GM19025 (cell line): ENCODE data around the gene ORAI2.
"Not testable (repeated sequence)": the region's sequence is repeated elsewhere in the genome, so short reads cannot be mapped to it uniquely, and the experiment has no call there.

Source experiments
- ATAC-seq: cut with Tn5 transposase; IDR thresholded peaks from one replicate; pipeline ENCODE4 v1.9.1; 2021; ENCODE audit warnings: mild to moderate bottlenecking, low read depth, moderate library complexity; ENCODE audit not compliant: unreplicated experiment

Gene ORAI2

DNA sequence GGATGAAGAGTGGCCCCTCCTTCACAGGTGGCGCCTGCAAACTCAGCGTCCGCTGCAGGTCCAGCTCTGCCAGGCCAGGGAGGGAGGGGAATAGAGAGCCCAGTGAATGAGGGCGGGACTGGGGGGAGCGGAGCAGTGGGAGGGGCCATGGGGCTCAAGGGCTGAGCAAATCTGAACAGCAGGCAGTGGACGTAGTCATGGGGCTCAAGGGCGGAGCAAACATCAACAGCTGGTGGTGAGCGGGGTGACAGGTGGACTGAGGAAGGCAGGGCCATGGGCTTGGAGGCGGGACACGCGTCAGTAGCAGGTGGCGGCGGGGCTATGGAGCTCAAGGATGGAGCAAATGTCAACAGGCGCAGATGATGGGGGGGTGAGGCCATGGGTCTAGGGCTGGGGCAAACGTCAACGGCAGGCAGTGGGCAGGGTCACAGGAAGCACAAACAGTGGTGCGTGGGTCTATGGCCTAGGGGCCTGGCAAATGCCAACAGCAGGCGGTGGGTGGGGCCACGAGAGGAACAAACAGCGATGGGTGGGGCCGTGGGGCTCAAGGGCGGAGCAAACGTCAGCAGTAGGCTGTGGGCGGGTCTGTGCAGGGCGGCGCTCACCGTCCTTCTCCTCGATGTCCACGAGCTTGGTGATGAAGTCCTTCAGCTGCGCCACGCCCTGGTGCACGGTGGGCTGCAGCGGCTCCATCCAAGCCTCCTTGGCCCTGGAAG, 60.0 kb downstream of the ORAI2 start:
- ATAC-seq, result peak; percentile 28

DNA sequence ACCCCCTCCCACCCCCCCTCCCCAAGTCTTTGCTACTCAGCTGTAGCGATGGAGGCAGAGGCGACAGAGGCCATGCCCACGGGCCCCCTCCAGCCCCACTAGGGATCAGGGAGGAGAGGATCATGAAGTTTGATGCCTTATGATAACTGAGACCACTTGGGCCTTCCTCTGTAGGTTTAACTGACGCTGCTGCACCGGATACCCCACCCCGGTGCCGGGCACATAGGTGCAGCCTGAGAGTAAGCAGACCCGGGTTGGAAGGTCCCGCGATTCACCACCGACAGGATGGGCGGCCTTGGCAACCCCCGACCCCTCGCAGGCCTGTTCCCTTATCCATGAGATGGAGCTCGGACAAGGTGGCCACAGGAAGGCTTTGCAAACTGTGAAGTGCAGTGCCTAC, 60.7 kb downstream of the ORAI2 start:
- ATAC-seq, result not testable (repeated sequence)

DNA sequence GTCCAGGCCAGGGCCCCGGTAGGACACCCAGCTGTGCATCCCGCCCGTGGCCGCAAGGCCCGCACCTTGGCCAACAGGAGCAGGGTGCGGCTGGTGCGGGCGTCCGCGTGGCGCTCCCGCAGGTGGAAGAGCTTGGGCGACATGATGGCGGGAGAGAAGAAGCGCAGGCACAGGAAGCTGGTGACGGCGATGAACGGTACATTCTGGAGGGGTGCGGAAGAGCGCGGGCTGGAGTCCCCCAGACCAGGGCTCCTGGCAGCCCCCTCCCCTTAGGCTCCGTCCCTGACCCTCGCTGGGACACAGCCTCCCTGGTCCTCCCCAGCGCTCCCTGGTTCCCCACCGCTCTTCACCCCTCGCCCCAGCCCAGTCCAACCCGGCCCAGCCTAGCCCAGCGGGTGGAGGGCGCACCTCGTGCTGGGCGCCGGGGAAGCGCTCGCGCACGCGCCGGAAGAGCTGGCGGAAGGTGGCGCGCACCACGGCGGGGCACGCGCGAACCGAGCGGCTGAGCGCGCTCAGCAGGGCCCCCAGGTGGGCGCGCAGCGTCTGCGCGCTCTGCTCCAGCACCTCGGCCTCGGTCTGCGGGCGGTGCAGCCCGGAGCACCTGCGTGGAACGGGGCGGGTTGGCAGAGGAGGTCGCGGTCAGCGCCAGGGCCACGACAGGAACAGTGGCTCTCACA, 61.2 kb downstream of the ORAI2 start:
- peak; percentile 56 for ATAC-seq

DNA sequence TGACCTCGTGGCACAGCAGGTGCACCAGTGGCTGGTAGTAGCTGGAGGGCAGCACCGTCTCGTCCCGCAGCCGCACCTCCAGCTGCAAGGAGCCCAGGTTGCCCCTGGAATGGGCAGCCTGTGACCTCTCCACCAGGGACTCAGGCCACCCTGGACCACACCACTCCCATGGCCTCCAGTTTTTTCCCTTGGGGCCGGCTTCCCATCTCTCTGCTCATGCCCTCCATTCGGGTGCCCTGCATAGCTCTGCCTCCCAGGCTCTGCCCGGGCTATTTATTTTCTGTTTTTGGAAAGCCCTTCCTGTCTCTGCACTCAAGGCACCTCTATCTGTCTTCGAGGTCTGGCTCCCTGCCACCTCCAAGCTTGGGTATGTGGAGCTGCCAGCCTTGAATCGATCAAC, 63.5 kb downstream of the ORAI2 start:
- ATAC-seq, result not testable (repeated sequence)

DNA sequence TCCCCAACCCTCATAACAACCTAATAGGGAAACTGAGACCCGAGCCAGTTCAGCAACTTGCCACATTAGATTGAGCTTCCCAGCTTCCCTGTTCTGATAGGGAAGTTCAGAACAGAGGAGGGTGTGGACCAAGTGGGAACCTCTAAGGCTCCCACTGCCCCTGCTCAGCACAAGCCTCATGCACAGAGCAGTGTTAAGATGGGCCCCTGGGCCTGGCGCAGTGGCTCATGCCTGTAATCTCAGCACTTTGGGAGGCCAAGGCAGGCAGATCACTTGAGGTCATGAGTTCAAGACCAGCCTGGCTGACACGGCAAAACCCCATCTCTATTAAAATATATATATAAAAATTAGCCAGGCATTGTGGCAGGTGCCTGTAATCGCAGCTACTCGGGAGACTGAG, 63.9 kb downstream of the ORAI2 start:
- ATAC-seq, result not testable (repeated sequence)

DNA sequence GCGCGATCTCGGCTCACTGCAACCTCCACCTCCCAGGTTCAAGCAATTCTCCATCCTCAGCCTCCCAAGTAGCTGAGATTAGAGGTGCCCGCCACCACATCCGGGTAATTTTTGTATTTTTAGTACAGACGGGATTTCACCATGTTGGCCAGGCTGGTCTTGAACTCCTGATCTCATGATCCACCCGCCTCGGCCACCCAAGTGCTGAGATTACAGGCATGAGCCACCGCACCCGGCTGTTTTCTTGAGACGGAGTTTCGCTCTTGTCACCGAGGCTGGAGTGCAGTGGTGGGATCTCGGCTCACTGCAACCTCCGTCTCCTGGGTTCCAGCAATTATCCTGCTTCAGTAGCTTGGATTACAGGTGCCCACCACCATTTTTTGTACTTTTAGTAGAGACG, 64.9 kb downstream of the ORAI2 start:
- ATAC-seq, result not testable (repeated sequence)

DNA sequence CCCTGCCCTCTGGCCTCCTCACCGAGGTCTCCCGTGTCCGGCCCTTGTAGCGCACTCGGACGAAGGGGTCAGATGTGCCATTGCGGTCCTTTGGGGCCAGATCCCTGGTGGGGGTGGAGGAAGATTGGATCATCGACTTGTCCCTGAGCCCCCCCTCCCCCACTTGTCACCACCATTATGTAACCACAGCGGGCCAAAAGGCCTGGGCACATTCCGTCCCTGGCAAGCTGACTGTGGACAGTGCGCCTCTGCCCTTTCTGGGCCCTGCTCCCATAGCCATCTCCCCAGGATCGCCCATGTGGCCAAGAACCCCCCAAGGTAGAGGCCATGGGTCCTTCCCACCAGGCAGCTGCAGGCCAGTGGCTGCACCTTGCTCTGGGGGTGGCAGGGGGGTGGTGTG, 69.8 kb downstream of the ORAI2 start:
- ATAC-seq, result not testable (repeated sequence)

DNA sequence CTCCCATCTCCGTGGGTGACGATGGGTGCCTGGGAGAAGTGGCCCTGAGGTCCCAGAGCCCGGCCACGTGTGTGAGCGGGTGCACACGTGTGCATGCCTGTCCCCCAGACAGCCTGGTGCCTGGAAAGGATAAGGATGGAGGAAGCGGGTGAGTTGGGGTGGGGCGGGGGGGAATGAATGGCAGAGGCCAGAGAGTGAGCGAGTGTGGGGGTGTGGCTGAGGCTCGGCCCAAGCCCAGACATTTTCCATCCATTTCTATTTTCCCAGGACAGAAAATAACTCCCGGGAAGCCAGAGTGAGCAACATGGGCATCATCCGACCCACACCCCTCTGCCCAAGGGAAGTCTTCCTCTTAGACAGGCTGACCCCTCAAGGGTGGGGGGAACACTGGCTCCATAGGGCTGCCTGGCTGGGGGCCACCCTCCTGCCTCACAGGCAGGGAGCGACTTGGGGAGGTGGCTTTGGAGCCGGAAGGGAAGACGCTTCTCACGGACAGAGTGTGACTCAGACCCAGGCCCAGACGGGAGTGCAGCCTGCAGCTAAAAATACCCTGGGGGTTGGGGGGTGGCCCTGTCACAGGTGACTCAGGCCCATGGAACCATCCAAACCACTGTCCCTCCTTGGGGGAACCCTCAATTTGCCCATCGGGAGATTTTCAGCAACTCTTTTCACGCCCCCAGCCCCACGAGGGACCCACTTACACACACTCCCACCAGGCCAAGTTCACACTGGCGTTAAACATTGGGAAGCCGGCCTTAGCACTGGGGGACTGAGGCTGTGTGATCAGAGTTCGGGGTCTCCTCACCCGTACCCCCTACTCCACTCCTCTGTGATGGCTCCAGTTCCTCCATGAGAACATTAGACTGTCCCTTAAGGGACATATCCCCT, 72.2 kb downstream of the ORAI2 start:
- ATAC-seq, result not testable (repeated sequence)
